NK-92 (cell line): ENCODE measurements around the gene GSE1.

Experiments used
- DNase-seq: peaks from one replicate; lab custom pipeline; 2025; ENCODE audit not compliant: unreplicated experiment; lab: John Stamatoyannopoulos, UW

GSE1 gene

GRCh38 chr16:85645021-85645589 is 32.0 kb downstream of the GSE1 start:
- DNase-seq, result no peak

DNA sequence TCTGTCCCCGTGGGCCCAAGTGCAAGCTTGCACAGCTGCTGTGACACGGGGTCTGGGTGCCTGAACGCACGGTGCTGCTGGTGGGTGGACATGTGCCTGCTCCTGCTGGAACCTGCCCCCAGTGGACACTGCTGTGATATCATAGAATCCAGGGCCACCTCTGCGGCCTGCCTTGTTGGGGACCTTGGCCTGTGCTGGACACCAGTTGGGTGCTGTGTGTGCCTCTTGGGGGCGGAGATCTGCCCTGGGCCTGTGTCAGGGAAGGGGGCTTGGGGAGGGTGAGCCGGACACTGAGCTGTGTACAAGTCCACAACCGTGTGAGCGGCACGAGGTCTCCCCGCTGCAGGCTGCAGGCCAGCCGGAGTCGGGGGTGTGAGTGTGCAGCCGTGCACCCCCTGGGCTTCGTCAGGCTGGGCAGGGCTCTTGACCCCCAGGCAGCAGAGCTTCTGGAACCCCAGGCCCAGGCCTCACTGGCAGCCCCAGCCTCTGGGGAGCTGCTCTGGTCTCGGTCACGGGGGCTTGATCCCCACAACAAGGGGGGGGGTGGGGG is 33.3 kb downstream of the GSE1 start:
- DNase-seq, result no peak

- no peak for DNase-seq
Observed at GRCh38 chr16:85646976-85647375, 33.9 kb downstream of the GSE1 start.

- DNase-seq, result no peak
Observed at GRCh38 chr16:85648070-85648714, 35.1 kb downstream of the GSE1 start.

- no peak for DNase-seq
Observed at GRCh38 chr16:85648805-85649204, 35.7 kb downstream of the GSE1 start.

DNA sequence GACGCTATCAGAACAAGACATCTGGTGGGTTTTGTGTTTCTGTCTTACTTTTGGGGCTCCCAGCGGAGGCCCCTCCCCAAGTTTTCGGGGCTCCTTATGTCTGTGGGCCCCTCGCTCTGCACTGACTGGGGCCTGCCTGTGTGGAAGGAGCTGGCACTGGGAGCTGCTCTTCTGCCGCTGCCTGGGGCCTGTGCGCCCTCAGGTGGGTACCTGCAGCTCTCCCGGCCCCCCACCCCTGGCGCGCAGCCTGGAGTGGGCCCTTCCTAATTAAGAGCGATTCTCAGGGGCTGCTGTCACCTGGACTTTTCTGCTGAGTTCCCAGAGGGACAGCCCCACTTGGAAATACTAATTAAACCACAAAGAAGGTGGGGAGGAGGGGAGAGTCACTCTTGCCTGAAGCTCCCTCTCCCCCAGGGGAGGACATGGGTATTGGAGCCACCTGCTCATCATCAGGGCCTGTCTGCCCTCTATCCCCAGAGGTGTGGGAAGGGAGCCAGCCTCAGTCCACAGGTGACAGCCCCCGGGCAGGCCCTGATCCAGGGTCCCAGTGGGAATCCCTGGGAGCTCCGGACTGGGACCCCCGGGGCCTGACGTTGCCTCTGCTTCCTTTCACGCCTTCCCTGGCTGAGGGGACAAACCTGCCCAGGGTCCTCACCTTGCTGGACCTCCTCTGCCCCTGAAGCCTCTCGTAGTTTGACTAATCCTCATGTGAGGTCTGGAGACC is 36.5 kb downstream of the GSE1 start:
- no peak for DNase-seq

DNA sequence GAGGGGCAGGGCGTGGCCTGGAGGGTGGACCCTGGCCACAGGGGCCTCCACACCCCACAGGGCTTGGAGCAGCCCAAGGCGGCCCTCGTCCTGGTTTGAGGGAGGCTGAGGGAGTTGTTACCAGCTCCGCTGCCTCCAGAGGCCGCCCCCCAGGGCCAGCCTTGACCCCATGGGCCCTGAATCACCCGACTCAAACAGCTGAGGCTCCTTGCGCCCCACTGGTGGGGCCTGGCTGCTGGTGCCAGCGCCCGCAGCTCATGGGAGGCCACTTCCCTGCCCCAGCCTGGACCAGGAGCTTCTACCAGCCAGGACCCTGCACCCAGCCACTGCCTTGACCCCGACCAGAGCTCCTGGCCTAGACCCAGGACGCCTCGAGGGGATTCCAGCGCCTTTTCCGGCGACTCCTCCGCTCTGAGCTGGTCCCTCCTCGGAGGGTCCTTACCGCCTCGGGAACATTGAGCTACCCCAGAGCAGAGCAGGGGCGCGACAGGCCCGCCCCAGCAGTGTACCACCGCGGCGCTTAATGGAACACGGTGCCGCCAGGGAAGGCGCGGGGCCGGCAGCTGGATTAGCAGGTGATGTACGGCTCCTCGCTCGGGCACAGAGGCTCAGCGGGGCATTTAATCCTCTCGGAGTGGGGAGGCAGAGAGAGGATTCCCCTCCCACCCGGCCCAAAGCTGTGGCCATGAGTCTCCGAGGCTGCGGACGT is 37.2 kb downstream of the GSE1 start:
- DNase-seq, result no peak

DNA sequence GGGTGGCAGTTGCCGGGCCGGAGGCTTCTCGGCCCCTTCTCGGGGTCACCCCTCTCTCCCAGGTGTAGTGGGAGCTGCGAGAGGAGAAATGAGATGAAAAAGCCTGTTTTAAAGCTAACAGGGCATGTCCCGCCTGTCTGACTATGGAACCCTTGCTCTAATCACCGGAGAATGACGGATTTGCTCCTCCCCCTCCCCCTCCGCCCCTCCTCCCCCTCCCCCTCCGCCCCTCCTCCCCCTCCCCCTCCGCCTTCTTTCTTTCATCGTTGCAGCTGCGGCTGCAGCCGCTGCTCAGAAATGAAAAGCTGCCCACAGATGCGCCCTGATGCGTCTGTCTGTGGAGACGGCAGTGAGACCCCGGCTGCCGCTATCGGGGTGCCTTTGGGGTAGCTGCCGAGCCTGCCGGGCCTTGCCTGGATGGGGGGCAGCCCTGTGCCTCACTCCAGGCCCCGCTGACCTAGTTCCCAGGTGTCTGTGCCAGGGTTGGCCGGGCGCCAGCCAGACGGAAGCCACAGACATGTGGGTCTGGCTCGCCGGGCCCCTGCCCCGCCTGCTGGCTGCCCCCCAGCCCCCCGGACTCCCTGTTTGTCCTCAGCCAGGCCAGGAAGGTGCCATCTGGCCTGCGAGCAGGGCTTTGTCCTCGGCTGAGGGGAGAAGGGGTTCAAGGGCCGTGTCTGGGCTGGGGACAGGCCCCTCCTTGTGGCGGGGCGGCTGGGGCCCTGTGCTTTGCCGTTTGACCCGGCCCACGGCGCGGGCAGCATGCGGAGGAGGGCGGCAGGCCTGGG is 37.9 kb downstream of the GSE1 start:
- no peak for DNase-seq

- DNase-seq, result no peak
Observed at GRCh38 chr16:85651629-85652430, 38.7 kb downstream of the GSE1 start.

DNA sequence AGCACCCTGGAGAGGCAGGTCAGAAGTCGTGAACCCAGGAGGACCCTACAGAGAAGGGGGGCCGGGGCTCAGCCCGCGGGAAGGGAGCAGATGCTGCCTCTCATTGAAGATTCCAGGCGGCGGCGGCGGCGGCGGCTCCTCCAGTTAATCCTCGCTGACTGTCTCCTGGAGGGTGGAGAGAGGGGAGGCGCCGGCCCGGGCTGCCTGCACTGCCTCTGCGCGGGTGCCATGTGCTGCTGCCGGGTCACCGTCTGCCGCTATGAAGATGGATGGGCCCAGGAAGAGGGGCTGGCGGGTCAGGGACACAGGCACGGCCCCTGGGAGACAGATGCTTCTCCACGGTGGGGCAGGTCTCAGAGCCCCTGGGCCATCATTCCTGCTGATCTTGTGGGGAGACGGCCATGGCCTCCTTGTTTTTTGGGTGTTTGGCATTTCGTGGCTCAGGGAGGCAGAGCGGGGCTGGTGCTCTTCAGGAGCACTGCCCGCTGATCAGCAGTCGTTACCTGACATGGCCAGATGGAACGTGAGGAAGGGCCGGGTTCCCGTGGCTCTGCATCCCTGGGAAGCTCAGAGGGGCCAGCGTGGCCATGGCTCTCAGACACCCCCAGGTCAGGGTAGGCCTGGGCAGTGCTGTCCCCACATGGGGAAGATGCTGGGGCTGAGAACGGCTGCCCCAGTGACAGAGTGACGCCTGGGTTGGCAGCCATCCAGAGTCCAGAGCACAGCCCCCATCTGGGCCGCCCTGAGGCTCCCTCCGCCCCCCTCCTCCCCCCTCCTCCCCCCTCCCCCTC is 39.5 kb downstream of the GSE1 start:
- DNase-seq, result no peak

- DNase-seq, result no peak
Observed at GRCh38 chr16:85653290-85653891, 40.3 kb downstream of the GSE1 start.

DNA sequence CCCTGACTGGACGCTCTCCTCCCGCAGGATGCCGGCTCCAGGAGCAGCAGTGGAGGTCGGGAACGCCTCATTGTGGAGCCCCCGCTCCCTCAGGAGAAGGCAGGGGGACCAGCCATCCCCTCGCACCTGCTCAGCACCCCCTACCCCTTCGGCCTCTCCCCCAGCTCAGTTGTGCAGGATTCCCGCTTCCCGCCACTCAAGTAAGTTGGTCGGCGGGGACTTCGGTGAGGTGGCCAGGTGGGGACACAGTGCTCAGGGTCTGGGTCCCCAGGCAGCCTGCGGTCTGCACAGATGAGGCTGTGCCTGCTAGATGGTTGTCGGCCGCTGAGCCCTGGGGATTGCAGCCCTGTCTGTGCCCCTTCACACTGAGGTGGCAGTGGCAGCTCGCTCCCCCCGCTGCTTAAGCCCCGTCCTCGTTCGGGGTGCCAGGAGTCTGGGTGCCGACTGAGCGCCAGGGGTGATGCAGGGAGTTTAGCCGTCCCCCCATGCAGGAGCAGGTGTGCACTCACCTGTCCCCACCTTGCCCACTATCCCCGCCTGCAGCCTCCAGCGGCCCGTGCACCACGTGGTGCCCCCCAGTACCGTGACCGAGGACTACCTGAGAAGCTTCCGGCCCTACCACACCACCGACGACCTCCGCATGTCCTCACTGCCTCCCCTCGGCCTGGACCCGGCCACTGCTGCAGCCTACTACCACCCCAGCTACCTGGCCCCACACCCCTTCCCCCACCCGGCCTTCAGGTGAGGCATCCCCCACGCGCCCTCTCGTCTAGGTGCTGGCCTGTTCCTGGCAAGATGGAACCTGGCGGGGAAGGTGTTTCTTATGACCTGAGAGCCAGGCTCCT is 41.4 kb downstream of the GSE1 start:
- no peak for DNase-seq

DNA sequence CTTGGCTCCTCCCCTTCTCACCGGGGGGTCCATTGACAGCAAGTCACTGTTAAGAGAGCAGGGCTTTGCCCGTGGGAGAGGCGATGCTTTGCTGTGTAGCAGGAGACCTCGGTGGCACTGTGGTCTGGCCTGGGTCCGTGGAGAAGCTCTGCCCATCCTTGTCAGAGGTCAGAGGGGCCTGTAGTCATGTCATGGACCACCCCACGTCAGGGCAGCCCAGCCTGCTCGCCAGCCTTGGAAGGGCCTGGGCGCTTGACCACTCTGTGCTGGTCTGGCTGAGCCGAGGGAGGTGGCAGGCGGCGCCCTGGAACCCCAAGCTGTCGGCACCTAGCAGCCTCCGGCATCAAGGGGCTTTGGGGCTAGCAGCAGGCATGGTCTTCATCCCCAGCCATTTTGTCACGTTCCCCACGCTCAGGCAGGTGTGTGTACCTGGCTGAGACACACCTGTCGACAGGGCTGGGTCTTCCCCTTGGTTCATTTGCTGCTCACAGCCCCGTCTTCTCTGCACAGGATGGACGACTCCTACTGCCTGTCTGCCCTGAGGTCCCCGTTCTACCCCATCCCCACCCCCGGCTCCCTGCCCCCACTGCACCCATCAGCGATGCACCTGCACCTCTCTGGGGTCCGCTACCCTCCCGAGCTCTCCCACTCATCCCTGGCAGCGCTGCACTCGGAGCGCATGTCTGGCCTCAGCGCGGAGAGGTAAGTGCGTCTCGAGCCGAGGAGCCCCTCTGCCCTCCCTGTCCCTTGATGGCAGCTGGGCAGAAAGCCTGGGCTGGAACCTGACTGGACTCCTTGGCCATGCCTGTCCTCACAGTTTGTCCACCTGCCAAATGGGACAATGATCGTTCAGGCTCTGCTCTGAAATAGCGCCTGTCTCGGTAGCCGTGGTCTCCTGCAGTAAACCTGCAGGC is 42.4 kb downstream of the GSE1 start:
- DNase-seq, result no peak

DNA sequence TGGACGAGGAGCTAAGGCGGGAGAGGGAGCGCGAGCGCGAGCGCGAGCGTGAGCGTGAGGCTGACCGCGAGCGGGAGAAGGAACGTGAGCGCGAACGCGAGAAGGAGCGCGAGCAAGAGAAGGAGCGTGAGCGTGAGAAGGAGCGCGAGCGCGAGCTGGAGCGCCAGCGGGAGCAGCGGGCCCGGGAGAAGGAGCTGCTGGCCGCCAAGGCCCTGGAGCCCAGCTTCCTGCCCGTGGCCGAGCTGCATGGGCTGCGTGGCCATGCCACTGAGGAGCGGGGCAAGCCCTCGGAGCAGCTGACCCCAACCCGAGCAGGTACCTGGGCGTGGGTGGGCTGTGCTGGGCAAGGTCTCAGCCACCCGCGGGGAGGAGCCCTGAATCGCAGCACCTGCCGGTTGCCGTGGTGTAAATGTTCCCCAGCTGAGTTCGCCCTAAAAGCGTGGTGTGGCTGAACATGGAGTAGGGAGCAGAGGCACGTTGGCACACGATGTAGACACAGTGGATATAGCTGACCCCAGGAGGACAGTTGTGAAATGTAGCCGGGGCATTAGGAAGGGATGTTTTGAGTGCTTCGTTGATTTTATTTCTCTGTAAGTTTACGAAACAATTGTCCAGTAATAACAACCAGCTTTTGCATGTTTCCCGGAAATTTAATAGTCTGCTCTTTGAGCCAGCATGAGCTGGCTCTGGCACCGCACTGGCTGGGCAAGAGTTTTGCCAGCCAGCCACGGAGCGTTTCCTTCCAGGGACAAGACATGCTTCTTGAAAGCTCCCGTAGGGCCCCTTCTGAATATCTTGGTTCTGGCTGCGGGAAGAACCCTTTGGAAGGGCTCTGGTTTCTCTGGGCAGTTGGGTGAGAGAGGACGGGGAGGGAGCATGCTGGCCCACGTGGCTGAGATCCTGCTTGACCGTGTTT is 43.5 kb downstream of the GSE1 start:
- DNase-seq, result no peak

- DNase-seq, result no peak
Observed at GRCh38 chr16:85657267-85657650, 44.1 kb downstream of the GSE1 start.

- DNase-seq, result no peak
Observed at GRCh38 chr16:85657996-85658395, 44.9 kb downstream of the GSE1 start.
